Stimulated activated naive CD4-positive, alpha-beta T cell (primary cell): Measurements from ENCODE around the gene GLOD4.
A peak's percentile ranks its signal among the peaks of the same experiment; 100 is the strongest.
"Not testable (repeated sequence)": the region's sequence is repeated elsewhere in the genome, so short reads cannot be mapped to it uniquely, and the experiment has no call there.

Source experiments
- DNase-seq, 6 experiments: peaks; one replicate each; lab custom pipeline; 2025; lab: John Stamatoyannopoulos, UW

GLOD4 gene

GRCh38 chr17:781805-782731 lies at the start of gene GLOD4, which contains the start of gene MRM3:
Gene GLOD4, minus strand, starts transcription at chr17:782280. Its CDS starts 25 bp downstream, at chr17:782255.
Gene MRM3, plus strand, starts transcription at chr17:782353. Its CDS starts 26 bp downstream, at chr17:782379.
- peak; percentile 85 to 95 (median 94) for DNase-seq

- no peak for DNase-seq
These were observed 48.9 kb upstream of the GLOD4 start for GRCh38 chr17:830950-831349.

- no peak for DNase-seq
These were observed 48.3 kb upstream of the GLOD4 start for GRCh38 chr17:830381-830780.

- DNase-seq: not testable (repeated sequence)
These were observed 47.5 kb upstream of the GLOD4 start for GRCh38 chr17:829614-830013.

GRCh38 chr17:828761-829160 lies 46.7 kb upstream of the GLOD4 start:
- no peak for DNase-seq

GRCh38 chr17:826778-827177 lies 44.7 kb upstream of the GLOD4 start:
- DNase-seq: no peak

GRCh38 chr17:825216-825615 lies 43.1 kb upstream of the GLOD4 start:
- DNase-seq: no peak

- no peak for DNase-seq
These were observed 42.3 kb upstream of the GLOD4 start for GRCh38 chr17:824378-824777.

- no peak for DNase-seq
These were observed 41.4 kb upstream of the GLOD4 start for GRCh38 chr17:823501-823902.

- no peak for DNase-seq
These were observed 37.2 kb upstream of the GLOD4 start for GRCh38 chr17:819251-819650.

- DNase-seq: no peak
These were observed 32.3 kb upstream of the GLOD4 start for GRCh38 chr17:814371-814770.

GRCh38 chr17:812638-813204 lies 30.6 kb upstream of the GLOD4 start:
- DNase-seq: no peak

GRCh38 chr17:811051-811784 lies 29.1 kb upstream of the GLOD4 start:
- no peak for DNase-seq

GRCh38 chr17:807523-808294 lies 25.6 kb upstream of the GLOD4 start:
- no peak for DNase-seq

- DNase-seq: no peak
These were observed 24.9 kb upstream of the GLOD4 start for GRCh38 chr17:806781-807522.

GRCh38 chr17:806346-806745 lies 24.3 kb upstream of the GLOD4 start:
- no peak for DNase-seq

GRCh38 chr17:805886-806285 lies 23.8 kb upstream of the GLOD4 start:
- not testable (repeated sequence) for DNase-seq

- DNase-seq: no peak
These were observed 22.7 kb upstream of the GLOD4 start for GRCh38 chr17:804541-805435.

- no peak for DNase-seq
These were observed 21.1 kb upstream of the GLOD4 start for GRCh38 chr17:802901-803881.
